Lung (tissue), 12 donors: Measurements from ENCODE around the gene MACROD1. TPM values are rescaled to one million over a fixed set of nuclear protein-coding genes. Genes with fewer than 3 reads are reported as not detected.

Source experiments
- ATAC-seq: fragments of 200-7000 bp; cut with Tn5 transposase; one replicate; pipeline ENCODE4 v1.9.1; 2020; ENCODE audit warnings: moderate number of reproducible peaks; ENCODE audit not compliant: insufficient read depth, low FRiP score
- DNase-seq, 3 donors: peaks; one replicate each; pipeline ENCODE4 v3.0.0-alpha.2; 2013 to 2017
- H3K27ac ChIP-seq, 2 donors: one replicate each; pipeline ENCODE4 v1.5.1; 2013; ENCODE audit warnings: mild to moderate bottlenecking in 2 of 2, moderate library complexity in 2 of 2, control low read depth in 1 of 2, inconsistent platforms in 1 of 2, low read depth in 1 of 2, low read length in 1 of 2
- H3K27me3 ChIP-seq, 3 donors: one replicate each; pipeline ENCODE4 v1.5.1; 2013; ENCODE audit warnings: low read length in 2 of 3; ENCODE audit not compliant: control insufficient read depth in 3 of 3, insufficient read depth in 3 of 3
- H3K36me3 ChIP-seq, 4 donors: one replicate each; pipeline ENCODE4 v1.5.1; 2013; ENCODE audit warnings: low read length in 4 of 4, mild to moderate bottlenecking in 1 of 4, moderate library complexity in 1 of 4; ENCODE audit not compliant: control insufficient read depth in 4 of 4, insufficient read depth in 4 of 4
- H3K4me1 ChIP-seq, 5 donors: one replicate each; pipeline ENCODE4 v1.5.1; 2013; ENCODE audit warnings: low read length in 5 of 5, mild to moderate bottlenecking in 2 of 5, moderate library complexity in 1 of 5; ENCODE audit not compliant: control insufficient read depth in 5 of 5, insufficient read depth in 5 of 5
- H3K4me3 ChIP-seq: one replicate; pipeline ENCODE4 v1.5.1; 2013; ENCODE audit warnings: mild to moderate bottlenecking, control low read depth, moderate library complexity
- H3K9ac ChIP-seq, 2 donors: one replicate each; pipeline ENCODE4 v1.5.1; 2013; ENCODE audit warnings: low read length in 2 of 2, control low read depth in 1 of 2; ENCODE audit not compliant: insufficient read depth in 1 of 2
- H3K9me3 ChIP-seq, 4 donors: one replicate each; pipeline ENCODE4 v1.5.1; 2013; ENCODE audit warnings: low read length in 3 of 4, mild to moderate bottlenecking in 1 of 4, moderate library complexity in 1 of 4; ENCODE audit not compliant: control insufficient read depth in 4 of 4, insufficient read depth in 3 of 4
- CTCF ChIP-seq: IDR thresholded peaks from 2 replicates; pipeline ENCODE4 v1.5.1; 2012; ENCODE audit warnings: mild to moderate bottlenecking; ENCODE audit errors: control extremely low read depth, extremely low read depth
- WGBS, 2 donors: extraction: QIAGEN DNeasy Blood & Tissue Kit; methylation state at CpG; one replicate each; pipeline ENCODE4 v1.1.7; 2013; 5-methylcytosine and 5-hydroxymethylcytosine counted together
- polyA plus RNA-seq, 2 donors: library from polyadenylated mRNA; stranded (reverse); fragments of 200-250 nt; gene quantifications; one replicate each; pipeline ENCODE4 v1.2.1, GENCODE V29; 2013
- total RNA-seq, 2 donors: library from RNA; depleted of rRNA in 1 of 2; stranded (reverse); fragments of >200 nt in 1 of 2; gene quantifications; one replicate each; pipeline ENCODE4 v1.2.1, GENCODE V29; 2014 to 2021
- donor health status: control.
- donor health status: control.
- donor health status: Bipolar disorder and iron deficiency.
- donor health status: healthy.
- donor health status: DM: yes; HTN: yes; CAD: no.

MACROD1 gene
- total and polyA plus RNA-seq, 4 donors: 9.9 to 70.0 (median 19.0) TPM

GRCh38 chr11:63993993-63994392 lies 171.9 kb downstream of the MACROD1 start:
- no peak for TF ChIP-seq CTCF
- peaks cover 0 to 3% (median 0%) of the 10 kb centered on the region in 5 donors for H3K4me1 ChIP-seq
- H3K27ac ChIP-seq: no peak overlapping the region
- no peak overlapping the region for H3K4me3 ChIP-seq
- ATAC-seq (no peak), DNase-seq (no peak)
- no peaks in the 10 kb centered on the region for H3K27me3 ChIP-seq
- H3K9ac ChIP-seq: no peak overlapping the region
- WGBS, 2 donors: 64% methylated on average over 6 of the region's 6 CpGs
- H3K9me3 ChIP-seq: peaks cover 0 to 3% (median 0%) of the 10 kb centered on the region in 4 donors
- peaks cover 17 to 56% (median 25%) of the 10 kb centered on the region in 4 donors for H3K36me3 ChIP-seq

GRCh38 chr11:63993100-63993499 lies 172.8 kb downstream of the MACROD1 start:
- Histone ChIP-seq H3K36me3 (peaks cover 18 to 55% (median 29%) of the 10 kb centered on the region in 4 donors), H3K27ac (no peak overlapping the region), H3K9me3 (peaks cover 0 to 3% (median 0%) of the 10 kb centered on the region in 4 donors), H3K4me3 (no peak overlapping the region), H3K27me3 (no peaks in the 10 kb centered on the region), H3K9ac (no peak overlapping the region), H3K4me1 (peaks cover 0 to 3% (median 0%) of the 10 kb centered on the region in 5 donors)
- 91 to 97% methylated on average over 5 of the region's 5 CpGs for WGBS, 2 donors
- DNase-seq (no peak), ATAC-seq (no peak)
- no peak for TF ChIP-seq CTCF

GRCh38 chr11:63991558-63991957 lies 174.4 kb downstream of the MACROD1 start:
- H3K27me3 ChIP-seq: no peaks in the 10 kb centered on the region
- peaks cover 10 to 40% (median 26%) of the 10 kb centered on the region in 4 donors for H3K36me3 ChIP-seq
- no peak for TF ChIP-seq CTCF

More at GRCh38 chr11:63991558-63991957, 174.4 kb downstream of the MACROD1 start:
- ATAC-seq (no peak), DNase-seq (no peak)
- WGBS, 2 donors: 94 to 95% methylated on average over 10 of the region's 10 CpGs
- Histone ChIP-seq H3K4me3 (no peak overlapping the region), H3K27ac (no peak overlapping the region), H3K4me1 (peaks cover 0 to 9% (median 6%) of the 10 kb centered on the region in 5 donors), H3K9me3 (peaks cover 0 to under 1% (median 0%) of the 10 kb centered on the region in 4 donors), H3K9ac (no peak overlapping the region)
